ENCODE measurements around the gene ETV3L. TPM values are rescaled to one million over a fixed set of nuclear protein-coding genes. Genes with fewer than 3 reads are reported as not detected.

Gene ETV3L
- total RNA-seq, 1 donor, result not detected

GRCh38 chr1:157112186-157112867 is 12.7 kb upstream of the ETV3L start:
- DNase-seq (ENCODE audit: low read depth), result no peak

GRCh38 chr1:157111396-157112165 is 12.0 kb upstream of the ETV3L start:
- no peak overlapping the region for H3K4me3 ChIP-seq (ENCODE audit: low read depth, low read length)
- no peak for TF ChIP-seq CTCF (IDR thresholded peaks at IDR 0.05; ENCODE audit: insufficient read depth, low read depth, low read length)
- DNase-seq (ENCODE audit: low read depth), result no peak

More at GRCh38 chr1:157112186-157112867, 12.7 kb upstream of the ETV3L start:
- TF ChIP-seq CTCF (IDR thresholded peaks at IDR 0.05; ENCODE audit: insufficient read depth, low read depth, low read length), result no peak
- H3K4me3 ChIP-seq (ENCODE audit: low read depth, low read length), result no peak overlapping the region

- TF ChIP-seq CTCF (IDR thresholded peaks at IDR 0.05; ENCODE audit: insufficient read depth, low read depth, low read length), result no peak
- H3K4me3 ChIP-seq (ENCODE audit: low read depth, low read length), result no peak overlapping the region
- no peak for DNase-seq (ENCODE audit: low read depth)
Observed at GRCh38 chr1:157110686-157111085, 11.1 kb upstream of the ETV3L start.

GRCh38 chr1:157110003-157110402 is 10.4 kb upstream of the ETV3L start:
- no peak overlapping the region for H3K4me3 ChIP-seq (ENCODE audit: low read depth, low read length)
- TF ChIP-seq CTCF (IDR thresholded peaks at IDR 0.05; ENCODE audit: insufficient read depth, low read depth, low read length), result no peak
- no peak for DNase-seq (ENCODE audit: low read depth)

DNA sequence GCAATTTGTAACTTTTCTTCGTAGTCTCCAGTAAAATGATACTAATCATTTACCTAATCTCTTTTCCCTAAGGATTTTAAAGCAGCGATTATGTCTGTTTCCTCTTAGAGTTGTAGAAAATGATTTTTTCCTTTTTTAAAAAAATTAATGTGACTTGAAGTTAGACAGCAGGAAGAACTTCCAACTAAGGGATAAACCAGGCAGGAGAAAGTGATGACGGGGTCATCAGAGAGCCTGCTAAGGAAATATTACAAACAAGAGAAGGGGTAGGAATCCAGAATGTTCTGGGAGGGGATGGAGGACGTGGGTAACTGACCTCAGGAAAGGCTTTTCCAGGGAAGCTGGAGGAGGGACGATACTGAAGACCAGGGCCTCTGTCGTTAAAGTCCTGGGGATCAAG is 8.8 kb upstream of the ETV3L start:
- TF ChIP-seq CTCF (IDR thresholded peaks at IDR 0.05; ENCODE audit: insufficient read depth, low read depth, low read length), result no peak
- H3K4me3 ChIP-seq (ENCODE audit: low read depth, low read length), result no peak overlapping the region
- no peak for DNase-seq (ENCODE audit: low read depth)

- H3K4me3 ChIP-seq (ENCODE audit: low read depth, low read length), result no peak overlapping the region
- no peak for DNase-seq (ENCODE audit: low read depth)
- no peak for TF ChIP-seq CTCF (IDR thresholded peaks at IDR 0.05; ENCODE audit: insufficient read depth, low read depth, low read length)
Observed at GRCh38 chr1:157107702-157108101, 8.1 kb upstream of the ETV3L start.

Data from fibroblast of villous mesenchyme (primary cell).